HCT116 (cell line): ENCODE results near the gene VIPR1.

Experiments used
- ATF3 ChIP-seq: IDR thresholded peaks from 2 replicates; pipeline ENCODE4 v1.6.1; 2012
- CTCF ChIP-seq, 3 experiments: fragments of 200-600 bp in 1 of 3; sonication (generic) in 1 of 3; IDR thresholded peaks in 2 of 3; conservative IDR thresholded peaks in 1 of 3; 2 replicates each; pipeline ENCODE4 v1.5.1; 2012 to 2017; ENCODE audit warnings: low read depth in 2 of 3, low read length in 2 of 3, antibody characterized with exemption in 1 of 3, borderline replicate concordance in 1 of 3, control low read depth in 1 of 3, mild to moderate bottlenecking in 1 of 3, mixed read lengths in 1 of 3, mixed run types in 1 of 3, moderate library complexity in 1 of 3; ENCODE audit not compliant: insufficient read depth in 1 of 3
- ELF1 ChIP-seq: IDR thresholded peaks from 2 replicates; pipeline ENCODE4 v1.6.1; 2012; ENCODE audit warnings: low read depth, borderline replicate concordance
- EZH2 ChIP-seq: fragments of 200-600 bp; sonication (generic); IDR thresholded peaks from 2 replicates; pipeline ENCODE4 v1.6.1; 2017; ENCODE audit warnings: antibody characterized with exemption, mixed run types
- EZH2phosphoT487 ChIP-seq: fragments of 200-600 bp; IDR thresholded peaks from 2 replicates; pipeline ENCODE4 v1.6.1; 2018; ENCODE audit warnings: antibody characterized with exemption, borderline replicate concordance
- REST ChIP-seq: IDR thresholded peaks from 2 replicates; pipeline ENCODE4 v1.6.1; 2012; ENCODE audit warnings: low read depth
- TCF7L2 ChIP-seq: IDR thresholded peaks from 2 replicates; pipeline ENCODE4 v1.7.0; 2011; ENCODE audit warnings: borderline replicate concordance, inconsistent platforms; ENCODE audit not compliant: insufficient read depth, insufficient read length; ENCODE audit errors: extremely low read depth
- ZFX ChIP-seq: fragments of 450-650 bp; IDR thresholded peaks from 2 replicates; pipeline ENCODE4 v1.6.1; 2017

- TF ChIP-seq ZFX (0 out of 2 replicates have a peak, but pooled peaks have one; percentile 23), CTCF (IDR thresholded peaks at IDR 0.05 in 2 of 3, conservative IDR thresholded peaks at IDR 0.05 in 1 of 3; ENCODE audit: borderline replicate concordance in 1 of 3, insufficient read depth in 1 of 3, low read depth in 2 of 3, low read length in 2 of 3) (no peak), REST (no peak), TCF7L2 (no peak), EZH2phosphoT487 (no peak), EZH2 (no peak), ELF1 (no peak), ATF3 (no peak)
Observed at GRCh38 chr3:42502429-42503250, at the start of gene VIPR1.
